Keratinocyte (primary cell): ENCODE measurements around the gene RDH12. TPM values are rescaled to one million over a fixed set of nuclear protein-coding genes. Genes with fewer than 3 reads are reported as not detected.

Source experiments
- DNase-seq: peaks from one replicate; pipeline ENCODE4 v3.0.0-alpha.2; 2011; ENCODE audit warnings: low read depth, missing footprints, low spot score
- FAIRE-seq: peaks from 2 replicates; lab custom pipeline; 2011; peaks lifted over from hg19 to GRCh38; lab: Jason Lieb, UNC
- H2AFZ ChIP-seq: 2 replicates; pipeline ENCODE4 v1.6.0; 2012; ENCODE audit warnings: low read length, control low read depth, inconsistent platforms; ENCODE audit not compliant: control insufficient read depth
- H3K27ac ChIP-seq: 2 replicates; pipeline ENCODE4 v1.5.1; 2011; ENCODE audit warnings: low read length; ENCODE audit not compliant: control insufficient read depth, insufficient read depth
- H3K27me3 ChIP-seq: 3 replicates; pipeline ENCODE4 v1.6.0; 2011; ENCODE audit warnings: low read length; ENCODE audit not compliant: control insufficient read depth, insufficient read depth; ENCODE audit errors: extremely low read depth
- H3K36me3 ChIP-seq, 2 experiments: 2 replicates in 1 of 2; 3 replicates in 1 of 2; pipeline ENCODE4 v1.5.1; 2011; ENCODE audit warnings: low read length in 2 of 2, mild to moderate bottlenecking in 1 of 2; ENCODE audit not compliant: control insufficient read depth in 2 of 2, insufficient read depth in 2 of 2; ENCODE audit errors: extremely low read depth in 1 of 2
- H3K4me1 ChIP-seq: 3 replicates; pipeline ENCODE4 v1.5.1; 2011; ENCODE audit warnings: low read length; ENCODE audit not compliant: control insufficient read depth, insufficient read depth; ENCODE audit errors: extremely low read depth
- H3K4me2 ChIP-seq: 3 replicates; pipeline ENCODE4 v1.6.0; 2011; ENCODE audit warnings: low read depth, low read length; ENCODE audit not compliant: control insufficient read depth, insufficient read depth; ENCODE audit errors: extremely low read depth
- H3K4me3 ChIP-seq, 3 experiments: fragments of 200-600 bp in 1 of 3; sonication (generic) in 1 of 3; 2 replicates in 2 of 3; 3 replicates in 1 of 3; pipeline ENCODE4 v1.5.1; 2011 to 2016; ENCODE audit warnings: low read length in 3 of 3, mild to moderate bottlenecking in 3 of 3, control low read depth in 2 of 3, inconsistent platforms in 1 of 3, low read depth in 1 of 3, mixed read lengths in 1 of 3, mixed run types in 1 of 3, moderate library complexity in 1 of 3; ENCODE audit not compliant: control insufficient read depth in 2 of 3, insufficient read depth in 2 of 3; ENCODE audit errors: extremely low read depth in 1 of 3
- H3K79me2 ChIP-seq: 2 replicates; pipeline ENCODE4 v1.6.0; 2012; ENCODE audit warnings: low read length; ENCODE audit not compliant: control insufficient read depth, insufficient read depth
- H3K9ac ChIP-seq: 3 replicates; pipeline ENCODE4 v1.6.0; 2011; ENCODE audit warnings: low read length; ENCODE audit not compliant: control insufficient read depth, insufficient read depth; ENCODE audit errors: extremely low read depth
- H3K9me1 ChIP-seq: 3 replicates; pipeline ENCODE4 v1.6.0; 2011; ENCODE audit warnings: low read length; ENCODE audit not compliant: control insufficient read depth, insufficient read depth; ENCODE audit errors: extremely low read depth
- H3K9me3 ChIP-seq: 2 replicates; pipeline ENCODE4 v1.5.1; 2012; ENCODE audit warnings: low read depth, low read length; ENCODE audit not compliant: control insufficient read depth
- H4K20me1 ChIP-seq: 3 replicates; pipeline ENCODE4 v1.6.0; 2011; ENCODE audit warnings: low read length; ENCODE audit not compliant: control insufficient read depth, insufficient read depth; ENCODE audit errors: extremely low read depth
- CTCF ChIP-seq, 3 experiments: IDR thresholded peaks in 1 of 3; conservative IDR thresholded peaks in 1 of 3; optimal IDR thresholded peaks in 1 of 3; 2 replicates in 2 of 3; 3 replicates in 1 of 3; pipeline versions ENCODE3 to v1.5.1; 2011; ENCODE audit warnings: low read length in 3 of 3, mild to moderate bottlenecking in 3 of 3, moderate library complexity in 2 of 3, control low read depth in 1 of 3, inconsistent platforms in 1 of 3; ENCODE audit not compliant: insufficient read depth in 2 of 3; ENCODE audit errors: extremely low read depth in 1 of 3
- EZH2 ChIP-seq: IDR thresholded peaks from one replicate; pipeline ENCODE4 v1.6.1; 2012; ENCODE audit warnings: inconsistent platforms, mild to moderate bottlenecking, low read length, moderate library complexity
- dilution Hi-C: fragments of 300-500 bp; cut with MboI; formaldehyde crosslinking; loops from one replicate; pipeline ENCODE4 v1.7.0; 2020; ENCODE audit warnings: low sequenced_read_pairs; ENCODE audit not compliant: extremely low pct_ligation_motif_present
- polyA plus RNA-seq, 5 experiments: library from polyadenylated mRNA; depleted of rRNA in 3 of 5; stranded (reverse) in 3 of 5; stranded (forward) in 1 of 5; unstranded in 1 of 5; fragments of >200 nt; gene quantifications; 1 replicate in 1 of 5; 2 replicates in 3 of 5; 3 replicates in 1 of 5; pipeline versions ENCODE4 v1.2.1 to v1.2.3, GENCODE V29; 2011 to 2012; ENCODE audit warnings: missing spikeins in 2 of 5, low read depth in 1 of 5, low replicate concordance in 1 of 5

RDH12 gene
- polyA plus RNA-seq, 1 donor (not counting 4 experiments of a cell fraction or from before 2014, with no cell fraction given) = 0.98 TPM

GRCh38 chr14:67749341-67750084 lies 47.8 kb downstream of the RDH12 start:
- no peaks in the 10 kb centered on the region for H3K9me1 ChIP-seq
- no peaks in the 10 kb centered on the region for H3K9me3 ChIP-seq
- H3K36me3 ChIP-seq = peaks cover 10 to 30% of the 10 kb centered on the region in 2 experiments
- dilution Hi-C loops = no loop called here
- FAIRE-seq (no peak), DNase-seq (no peak)
- no peak overlapping the region for H3K27ac ChIP-seq
- no peaks in the 10 kb centered on the region for H3K27me3 ChIP-seq
- H3K9ac ChIP-seq = no peak overlapping the region
- no peak overlapping the region for H2AFZ ChIP-seq
- no peak overlapping the region for H3K4me3 ChIP-seq
- no peaks in the 10 kb centered on the region for H3K4me1 ChIP-seq
- TF ChIP-seq EZH2 (no peak), CTCF (optimal IDR thresholded peaks at IDR 0.05 in 1 of 3, IDR thresholded peaks at IDR 0.05 in 1 of 3, conservative IDR thresholded peaks at IDR 0.05 in 1 of 3; ENCODE audit: extremely low read depth in 1 of 3, insufficient read depth in 2 of 3, low read length in 3 of 3) (no peak)
- H4K20me1 ChIP-seq = no peaks in the 10 kb centered on the region
- no peak overlapping the region for H3K4me2 ChIP-seq
- no peaks in the 10 kb centered on the region for H3K79me2 ChIP-seq

GRCh38 chr14:67756496-67756895 lies 54.8 kb downstream of the RDH12 start:
- Histone ChIP-seq H3K27ac (no peak overlapping the region), H3K9me3 (no peaks in the 10 kb centered on the region), H3K36me3 (peaks cover 10 to 25% of the 10 kb centered on the region in 2 experiments), H3K9me1 (no peaks in the 10 kb centered on the region), H3K27me3 (no peaks in the 10 kb centered on the region), H3K4me3 (no peak overlapping the region), H2AFZ (no peak overlapping the region), H4K20me1 (no peaks in the 10 kb centered on the region), H3K79me2 (no peaks in the 10 kb centered on the region), H3K9ac (no peak overlapping the region), H3K4me1 (no peaks in the 10 kb centered on the region), H3K4me2 (no peak overlapping the region)
- dilution Hi-C loops = no loop called here
- FAIRE-seq (peak; percentile 52), DNase-seq (no peak)
- TF ChIP-seq EZH2 (no peak), CTCF (optimal IDR thresholded peaks at IDR 0.05 in 1 of 3, IDR thresholded peaks at IDR 0.05 in 1 of 3, conservative IDR thresholded peaks at IDR 0.05 in 1 of 3; ENCODE audit: extremely low read depth in 1 of 3, insufficient read depth in 2 of 3, low read length in 3 of 3) (no peak)
